NCI-H82 treated with DMSO at 0.1 percent for 48 hours (cell line): ENCODE measurements around the gene MMP23B.
"Not testable (repeated sequence)": the region's sequence is repeated elsewhere in the genome, so short reads cannot be mapped to it uniquely, and the experiment has no call there.

Source experiments
- DNase-seq: peaks from one replicate; lab custom pipeline; 2025; ENCODE audit not compliant: unreplicated experiment; lab: John Stamatoyannopoulos, UW

The MMP23B gene

GRCh38 chr1:1664318-1664717, 32.3 kb downstream of the MMP23B start:
- not testable (repeated sequence) for DNase-seq

DNA sequence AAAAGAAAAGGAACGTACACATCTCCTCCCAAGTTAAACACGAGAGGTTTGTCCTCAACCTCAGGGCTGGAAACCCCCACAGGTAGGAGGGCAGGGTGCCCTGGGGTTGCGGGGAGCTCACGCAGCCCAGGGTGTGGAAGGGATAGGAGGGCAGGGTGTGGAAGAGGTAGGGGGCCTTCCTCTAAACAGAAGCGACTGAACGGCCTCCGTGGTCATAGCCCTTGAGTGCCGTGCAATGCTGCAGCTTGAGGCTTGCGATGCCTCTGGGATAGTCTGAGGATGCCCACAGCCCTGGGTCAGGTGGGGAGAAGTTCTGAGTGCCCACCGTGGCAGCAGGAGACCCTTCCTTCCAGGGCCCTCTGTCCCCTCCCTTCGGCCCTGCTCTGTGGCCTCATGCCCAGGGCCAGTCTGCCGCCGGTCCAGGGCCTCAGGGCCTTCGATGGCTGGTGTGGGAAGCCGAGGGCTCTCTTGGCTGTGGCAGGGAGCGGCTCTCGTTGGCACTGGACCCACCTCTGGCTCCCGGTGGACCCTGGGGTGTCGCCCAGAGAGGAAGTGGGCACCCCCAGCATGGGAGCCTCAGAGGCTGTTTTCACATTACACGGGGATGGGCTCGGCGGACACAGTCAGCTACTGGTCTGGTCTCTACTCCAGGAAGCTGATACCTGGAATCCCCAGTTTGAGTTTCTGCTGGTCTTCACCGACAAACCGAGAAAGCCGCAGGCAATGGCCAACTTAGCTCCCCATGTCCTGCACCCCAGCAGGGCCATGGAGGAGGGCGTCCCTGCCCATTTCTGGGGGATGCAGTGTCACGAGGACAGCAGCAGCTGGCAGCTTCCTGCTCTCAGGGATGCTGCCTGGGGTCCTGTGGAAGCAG, 33.2 kb downstream of the MMP23B start:
- DNase-seq, result no peak

GRCh38 chr1:1665815-1666251, 33.9 kb downstream of the MMP23B start:
- no peak for DNase-seq

DNA sequence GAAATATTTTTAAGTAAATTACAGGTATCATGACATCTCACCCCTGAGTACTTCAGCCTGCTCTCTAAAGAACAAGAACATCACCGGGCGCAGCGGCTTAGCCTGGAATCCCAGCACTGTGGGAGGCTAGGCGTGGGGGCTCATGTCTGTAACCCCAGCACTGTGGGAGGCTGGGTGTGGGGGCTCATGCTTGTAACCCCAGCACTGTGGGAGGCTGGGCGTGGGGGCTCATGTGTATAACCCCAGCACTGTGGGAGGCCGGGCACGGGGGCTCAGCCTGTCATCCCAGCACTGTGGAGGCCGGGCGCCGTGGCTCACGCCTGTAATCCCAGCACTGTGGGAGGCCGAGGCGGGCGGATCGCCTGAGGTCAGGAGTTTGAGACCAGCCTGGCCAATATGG, 34.6 kb downstream of the MMP23B start:
- DNase-seq, result no peak

GRCh38 chr1:1669468-1670440, 37.8 kb downstream of the MMP23B start:
- DNase-seq, result no peak

DNA sequence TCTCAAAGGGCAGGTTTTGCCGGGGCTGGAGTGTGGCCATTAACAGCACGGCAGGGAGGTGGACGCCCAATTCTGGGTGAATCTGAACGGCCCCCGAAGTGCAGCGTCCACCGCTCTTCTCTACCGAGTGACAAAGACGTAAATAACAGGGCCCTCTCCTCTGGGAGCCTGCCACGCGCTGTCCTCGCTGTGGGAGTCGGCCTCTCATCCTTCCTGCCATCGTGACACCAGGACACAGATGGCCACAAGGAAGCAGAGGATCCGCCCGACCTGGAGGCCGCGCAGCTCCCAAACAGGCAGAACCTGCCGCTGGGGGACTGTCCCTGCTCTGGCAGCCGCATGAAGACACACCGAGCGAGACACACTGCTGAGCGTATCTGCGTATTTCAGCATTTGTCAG, 38.9 kb downstream of the MMP23B start:
- no peak for DNase-seq

DNA sequence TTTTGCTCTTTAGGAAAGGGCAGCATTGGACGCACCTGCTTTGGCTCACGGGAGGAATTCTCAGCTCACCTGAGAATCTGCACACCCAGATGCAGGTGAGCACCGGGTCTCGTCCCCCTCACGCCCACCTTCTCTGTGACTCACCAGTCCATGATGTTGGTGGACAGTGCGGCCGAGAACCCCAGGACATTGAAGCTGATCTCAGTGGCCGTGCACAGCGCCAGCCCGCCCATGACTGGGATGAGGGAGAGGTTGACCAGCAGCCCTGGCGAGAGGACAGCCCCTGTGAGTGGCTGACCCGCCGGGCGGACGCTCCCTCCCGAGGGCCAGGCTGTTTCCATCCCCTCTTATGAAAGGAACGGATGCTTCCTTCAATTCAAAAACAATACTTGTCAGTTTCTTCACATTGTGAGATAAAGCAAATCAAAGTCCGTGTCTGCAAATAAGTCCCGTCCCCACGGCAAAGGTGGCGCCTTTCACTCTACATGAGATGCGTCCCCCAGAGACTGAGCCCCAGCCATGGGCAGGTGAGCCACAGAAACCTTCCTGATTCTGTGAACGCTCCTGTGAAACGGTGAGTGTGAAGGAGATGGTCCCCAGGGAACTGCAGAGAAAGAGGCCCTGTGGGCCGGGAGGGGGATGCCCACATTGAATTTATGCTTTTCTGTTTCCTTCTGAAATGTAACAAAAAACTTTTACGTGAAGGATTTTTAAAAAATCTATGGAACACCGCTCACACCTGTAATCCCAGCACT, 39.6 kb downstream of the MMP23B start:
- no peak for DNase-seq

GRCh38 chr1:1672181-1672965, 40.4 kb downstream of the MMP23B start:
- DNase-seq, result no peak

- not testable (repeated sequence) for DNase-seq
These were observed 42.8 kb downstream of the MMP23B start for GRCh38 chr1:1674806-1675205.

DNA sequence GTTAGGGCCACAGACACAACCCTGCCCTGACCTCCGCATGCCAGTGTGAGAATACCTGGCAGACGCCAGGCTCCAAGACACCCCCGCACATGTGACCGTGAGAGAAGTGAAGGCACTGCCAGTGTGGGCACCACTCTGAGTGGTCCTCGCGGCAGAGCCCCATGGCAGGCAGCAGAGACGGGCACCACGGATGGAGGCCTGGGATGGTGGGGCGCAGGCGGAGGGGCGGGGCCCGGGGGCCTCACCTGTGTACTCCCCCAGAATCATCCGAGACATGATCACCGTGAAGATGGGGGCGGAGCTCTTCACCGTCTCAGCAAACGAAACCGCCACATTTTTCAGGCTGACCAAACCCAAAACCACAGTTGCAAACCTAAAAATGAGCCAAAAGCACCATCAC, 43.2 kb downstream of the MMP23B start:
- DNase-seq, result not testable (repeated sequence)

DNA sequence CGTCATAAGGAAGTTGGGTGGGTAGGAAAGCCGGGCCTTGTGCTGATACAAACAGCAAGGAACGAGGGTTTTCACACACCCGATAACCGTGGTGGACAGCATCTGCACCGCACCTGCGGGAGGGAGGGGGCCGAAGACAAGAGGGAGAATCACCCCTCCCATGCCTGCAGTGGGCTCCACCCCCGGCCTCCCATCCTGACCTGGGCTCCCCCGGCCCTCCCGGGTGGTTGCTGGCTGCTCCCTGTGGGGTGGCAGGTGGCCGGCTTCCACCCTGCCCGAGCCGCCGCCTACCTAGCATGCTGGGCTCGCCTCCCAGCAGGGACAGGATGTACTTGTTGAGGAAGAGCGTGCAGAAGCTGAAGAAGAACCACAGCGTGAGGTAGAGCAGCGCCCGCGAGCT, 44.1 kb downstream of the MMP23B start:
- DNase-seq, result not testable (repeated sequence)

DNA sequence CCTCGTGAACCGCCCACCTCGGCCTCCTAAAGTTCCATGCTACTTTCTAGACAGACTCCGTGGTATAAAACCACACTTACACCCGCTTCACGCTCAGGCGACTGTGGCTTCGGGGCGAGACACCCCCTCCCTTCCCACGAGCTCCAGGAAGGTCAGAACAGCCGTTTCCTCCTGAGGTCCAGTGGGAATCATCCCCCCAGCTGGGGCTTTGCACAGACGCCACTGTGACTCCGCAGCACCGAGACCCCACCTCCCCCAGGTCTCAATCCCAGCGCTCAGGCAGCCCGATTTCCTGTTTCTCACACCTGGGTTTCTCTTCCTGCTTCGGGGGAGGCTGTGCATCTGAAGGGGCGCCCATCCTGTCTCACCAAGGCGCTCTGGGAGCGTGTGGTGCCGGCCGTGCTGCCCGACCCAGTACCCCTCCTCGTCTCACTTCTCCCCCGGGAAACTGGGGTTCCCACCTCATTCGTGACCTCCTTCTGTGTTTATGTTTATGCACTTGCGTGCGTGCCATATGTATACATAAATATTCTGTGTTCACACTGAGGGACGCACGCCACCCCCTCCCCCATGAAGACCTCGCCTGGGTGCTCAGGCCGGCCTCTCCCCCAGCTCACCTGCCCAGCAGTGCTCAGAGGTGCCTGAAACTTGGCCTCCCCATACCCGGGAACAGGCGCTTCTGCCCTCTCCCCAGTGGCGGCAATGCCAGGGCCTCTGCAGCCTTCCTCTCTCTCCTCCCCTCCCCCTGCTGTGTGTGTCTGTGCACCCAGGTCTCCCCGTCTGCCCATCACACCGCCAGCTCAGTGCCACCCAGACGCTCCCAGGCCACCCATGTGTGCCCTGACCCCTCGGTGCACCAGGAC, 46.0 kb downstream of the MMP23B start:
- no peak for DNase-seq

DNA sequence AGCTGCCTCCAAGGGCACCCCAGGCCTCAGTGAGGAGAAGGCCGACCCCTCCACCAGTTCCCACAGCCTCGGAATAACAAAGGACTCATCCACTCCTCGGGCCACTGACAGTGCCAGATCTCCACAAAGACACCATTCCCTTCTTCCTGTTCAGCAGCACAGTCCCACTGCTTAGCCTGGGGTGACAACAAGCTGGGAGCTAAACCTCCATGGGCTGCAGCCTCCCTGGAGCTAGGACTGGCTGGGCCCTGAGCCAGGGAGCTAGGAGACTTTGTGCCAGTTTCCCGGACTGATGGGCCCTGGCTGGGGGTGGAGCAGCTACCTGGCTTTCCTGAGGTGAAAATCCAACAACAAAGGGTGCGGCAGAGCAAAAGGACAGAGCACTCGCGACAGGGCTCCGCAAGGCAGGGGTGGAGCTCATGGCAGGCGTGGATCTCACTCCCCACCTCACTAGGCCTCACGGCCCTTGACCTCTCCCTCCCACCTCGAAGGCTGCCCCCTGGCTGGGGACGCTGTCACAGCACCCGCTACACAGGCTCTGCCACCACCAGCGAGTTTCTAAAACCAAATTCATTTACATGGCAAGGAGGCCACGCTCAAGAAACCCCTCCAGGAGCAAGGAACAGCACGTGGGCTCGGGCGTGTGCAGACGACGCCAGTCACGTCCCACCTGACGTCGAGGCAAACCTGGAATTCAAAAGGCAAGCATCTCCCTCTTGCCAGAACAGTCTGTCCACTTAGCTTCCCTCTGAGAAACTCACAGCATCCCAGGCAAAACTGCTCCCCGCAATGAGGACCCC, 46.8 kb downstream of the MMP23B start:
- DNase-seq, result no peak

DNA sequence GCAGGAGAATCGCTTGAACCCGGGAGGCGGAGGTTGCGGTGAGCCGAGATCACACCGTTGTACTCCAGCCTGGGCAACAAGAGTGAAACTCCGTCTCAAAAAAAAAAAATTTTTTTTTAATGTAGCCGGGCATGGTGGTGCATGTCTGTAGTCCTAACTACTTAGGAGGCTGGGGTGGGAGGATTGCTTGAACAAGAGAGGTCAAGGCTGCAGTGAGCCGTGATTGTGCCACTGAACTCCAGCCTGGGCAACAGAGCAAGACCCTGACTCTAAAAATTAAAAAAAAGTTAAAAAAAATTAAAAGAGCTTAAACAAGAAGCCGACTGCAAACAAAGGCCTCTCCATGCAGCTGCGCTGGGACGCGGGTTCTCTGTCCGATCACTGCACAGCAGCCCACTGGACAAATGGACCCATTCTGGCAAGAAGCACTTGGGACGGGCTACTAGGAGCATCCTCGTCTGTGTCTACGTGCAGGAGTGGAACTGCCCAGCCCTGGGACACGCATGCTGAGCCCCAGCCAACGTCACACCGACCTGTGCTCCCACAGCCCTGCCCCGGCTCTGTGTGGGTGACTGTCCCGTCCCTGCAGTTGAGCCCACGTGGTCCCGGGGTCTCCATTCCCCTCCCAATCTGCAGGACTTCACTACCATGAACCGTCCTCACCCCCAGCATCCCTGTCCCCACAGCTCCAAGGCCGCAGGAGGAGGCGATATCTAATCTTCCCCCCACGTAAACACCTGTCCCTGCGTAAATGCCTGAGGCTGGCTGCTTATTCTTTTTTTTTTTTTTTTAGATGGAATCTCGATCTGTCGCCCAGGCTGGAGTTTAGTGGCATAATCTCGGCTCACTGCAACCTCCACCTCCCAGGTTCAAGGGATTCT, 48.3 kb downstream of the MMP23B start:
- DNase-seq, result no peak

DNA sequence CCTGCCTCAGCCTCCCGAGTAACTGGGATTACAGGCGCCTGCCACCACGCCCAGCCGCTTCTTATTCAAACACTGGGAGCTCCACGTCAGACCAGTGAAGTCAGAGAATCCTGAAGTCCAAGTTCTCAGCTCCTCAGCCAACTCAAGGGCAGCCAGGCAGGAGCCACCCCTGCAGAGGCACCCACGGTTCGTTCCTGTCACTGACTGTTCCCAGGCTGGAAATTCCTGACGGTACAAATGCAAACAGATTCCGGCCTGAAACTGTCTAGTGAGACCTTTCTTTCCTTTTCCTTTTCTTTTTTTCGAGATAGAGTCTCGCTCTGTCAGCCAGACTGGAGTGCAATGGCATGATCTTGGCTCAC, 48.9 kb downstream of the MMP23B start:
- no peak for DNase-seq

DNA sequence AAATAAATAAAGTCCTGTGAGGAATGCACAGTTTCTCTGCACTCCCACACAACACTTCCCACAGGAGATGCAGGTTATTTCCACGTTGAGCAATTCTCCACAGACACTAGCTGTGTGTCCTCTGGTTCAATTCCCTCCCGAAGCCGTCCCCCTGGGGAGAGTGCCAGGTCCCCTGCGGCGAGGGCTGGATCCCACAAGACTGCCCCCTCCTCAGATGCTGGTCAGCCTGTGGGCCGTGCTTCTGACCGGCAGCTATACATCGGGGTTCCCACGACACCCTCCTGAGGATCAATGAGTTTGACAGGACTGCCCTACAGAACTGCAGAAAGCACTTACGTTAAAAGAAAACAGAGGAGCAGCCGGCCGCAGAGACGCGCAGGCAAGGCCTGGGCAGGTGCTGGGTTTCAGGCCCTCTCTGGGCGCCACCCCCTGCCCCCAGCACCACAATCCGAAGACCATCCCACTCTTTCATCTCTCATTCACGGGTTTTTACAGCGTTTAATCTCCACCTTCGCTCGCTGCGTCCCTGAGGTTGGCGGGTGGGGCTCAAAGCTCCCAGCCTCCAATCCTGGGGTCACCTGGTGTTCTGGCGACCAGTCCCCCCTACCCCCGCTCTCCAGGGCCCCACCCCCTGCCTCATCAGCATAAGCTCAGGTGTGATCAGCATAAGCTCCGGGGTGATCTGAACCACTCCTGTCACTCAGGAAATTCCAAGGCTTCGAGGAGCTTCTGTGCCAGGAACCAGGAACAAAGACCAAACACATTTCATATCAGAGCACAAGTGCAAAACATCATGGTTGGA, 51.3 kb downstream of the MMP23B start:
- no peak for DNase-seq
